Measurements from ENCODE around the gene WDR75.

Gene WDR75

GRCh38 chr2:189519631-189520387 is 78.5 kb downstream of the WDR75 start:
- Mint-ChIP-seq H3K4me1 (no peaks in the 10 kb centered on the region), H3K36me3 (ENCODE audit: low read depth) (no peaks in the 10 kb centered on the region), H3K27ac (no peak overlapping the region), H3K27me3 (peaks cover 11% of the 10 kb centered on the region), H3K9me3 (peaks cover 6% of the 10 kb centered on the region), H3K4me3 (no peak overlapping the region)
- DNase-seq = no peak
- ATAC-seq = no peak

- no peaks in the 10 kb centered on the region for H3K36me3 Mint-ChIP-seq (ENCODE audit: low read depth)
- no peak for ATAC-seq
- H3K27me3 Mint-ChIP-seq = peaks cover 9% of the 10 kb centered on the region
- no peak overlapping the region for H3K27ac Mint-ChIP-seq
- no peak for DNase-seq
- H3K4me1 Mint-ChIP-seq = no peaks in the 10 kb centered on the region
- H3K4me3 Mint-ChIP-seq = no peak overlapping the region
- peaks cover 6% of the 10 kb centered on the region for H3K9me3 Mint-ChIP-seq
These were observed 80.6 kb downstream of the WDR75 start for GRCh38 chr2:189521699-189522434.

- Mint-ChIP-seq H3K27me3 (peaks cover 4% of the 10 kb centered on the region), H3K27ac (no peak overlapping the region), H3K4me1 (no peaks in the 10 kb centered on the region), H3K9me3 (no peaks in the 10 kb centered on the region), H3K4me3 (no peak overlapping the region), H3K36me3 (ENCODE audit: low read depth) (no peaks in the 10 kb centered on the region)
- ATAC-seq = no peak
- no peak for DNase-seq
These were observed 81.3 kb downstream of the WDR75 start for GRCh38 chr2:189522435-189523151.

- Mint-ChIP-seq H3K4me1 (no peaks in the 10 kb centered on the region), H3K27me3 (no peaks in the 10 kb centered on the region), H3K4me3 (no peak overlapping the region), H3K9me3 (no peaks in the 10 kb centered on the region), H3K27ac (no peak overlapping the region), H3K36me3 (ENCODE audit: low read depth) (no peaks in the 10 kb centered on the region)
- no peak for DNase-seq
- no peak for ATAC-seq
These were observed 83.5 kb downstream of the WDR75 start for GRCh38 chr2:189524746-189525145.

All from activated naive CD8-positive, alpha-beta T cell treated with anti-CD3 and anti-CD28 coated beads, Interleukin-2, amount 50 U/mL, for 24 hours (primary cell).